GM19463 (cell line): Measurements from ENCODE around the gene GASK1A.

Experiments used
- ATAC-seq: cut with Tn5 transposase; IDR thresholded peaks from one replicate; pipeline ENCODE4 v1.9.1; 2021; ENCODE audit warnings: mild to moderate bottlenecking, moderate library complexity; ENCODE audit not compliant: unreplicated experiment

GASK1A gene

DNA sequence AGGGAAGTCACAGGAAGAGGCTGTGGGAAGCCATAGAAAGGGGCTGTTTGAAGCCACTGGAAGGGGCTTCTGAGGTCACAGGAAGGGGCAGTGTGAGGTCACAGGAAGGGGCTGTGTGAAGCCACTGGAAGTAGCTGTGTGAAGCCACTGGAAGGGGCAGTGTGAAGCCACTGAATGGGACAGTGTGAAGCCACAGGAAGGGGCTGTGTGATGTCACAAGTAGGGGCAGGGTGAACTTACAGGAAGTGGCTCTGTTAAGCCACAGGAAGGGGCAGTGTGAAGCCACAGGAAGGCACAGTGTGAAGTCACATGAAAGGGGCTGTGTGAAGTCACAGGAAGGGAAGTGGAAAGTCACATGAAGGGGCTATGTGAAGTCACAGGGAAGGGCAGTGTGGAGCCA lies 33.1 kb downstream of the GASK1A start:
- no peak for ATAC-seq

DNA sequence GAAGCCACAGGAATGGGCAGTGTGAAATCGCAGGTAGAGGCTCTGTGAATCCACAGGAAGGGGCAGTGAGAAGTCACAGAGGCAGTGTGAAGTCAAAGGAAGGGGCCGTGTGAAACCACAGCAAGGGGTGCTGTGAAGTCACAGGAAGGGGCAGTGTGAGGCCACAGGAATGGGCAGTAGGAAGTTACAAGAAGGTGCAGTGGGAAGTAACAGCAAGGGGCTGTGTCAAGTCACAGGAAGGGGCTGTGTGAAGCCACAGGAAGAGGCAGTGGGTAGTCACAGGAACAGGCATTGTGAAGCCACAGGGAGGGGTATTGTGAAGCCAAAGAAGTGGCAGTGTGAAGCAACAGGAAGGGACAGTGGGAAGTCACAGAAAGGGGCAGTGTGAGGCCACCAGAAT lies 34.1 kb downstream of the GASK1A start:
- ATAC-seq: no peak

- no peak for ATAC-seq
Observed at GRCh38 chr3:43013743-43014155, 34.6 kb downstream of the GASK1A start.

DNA sequence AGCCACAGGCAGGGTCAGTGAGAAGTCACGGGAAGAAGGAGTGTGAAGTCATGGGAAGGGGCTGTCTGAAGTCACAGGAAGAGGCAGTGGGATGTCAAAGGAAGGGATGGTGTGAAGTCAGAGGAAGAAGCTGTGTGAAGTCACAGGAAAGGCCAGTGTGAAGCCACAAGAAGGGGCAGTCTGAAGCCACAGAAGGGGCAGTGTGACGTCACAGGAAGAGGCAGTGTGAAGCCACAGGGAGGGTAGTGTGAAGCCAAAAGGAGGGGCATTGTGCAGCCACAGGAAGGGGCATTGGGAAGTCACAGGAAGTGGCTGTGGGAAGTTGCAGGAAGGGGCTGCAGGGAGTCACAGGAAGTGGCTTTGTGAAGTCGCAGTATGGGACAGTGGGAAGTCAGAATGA lies 35.1 kb downstream of the GASK1A start:
- ATAC-seq: no peak

DNA sequence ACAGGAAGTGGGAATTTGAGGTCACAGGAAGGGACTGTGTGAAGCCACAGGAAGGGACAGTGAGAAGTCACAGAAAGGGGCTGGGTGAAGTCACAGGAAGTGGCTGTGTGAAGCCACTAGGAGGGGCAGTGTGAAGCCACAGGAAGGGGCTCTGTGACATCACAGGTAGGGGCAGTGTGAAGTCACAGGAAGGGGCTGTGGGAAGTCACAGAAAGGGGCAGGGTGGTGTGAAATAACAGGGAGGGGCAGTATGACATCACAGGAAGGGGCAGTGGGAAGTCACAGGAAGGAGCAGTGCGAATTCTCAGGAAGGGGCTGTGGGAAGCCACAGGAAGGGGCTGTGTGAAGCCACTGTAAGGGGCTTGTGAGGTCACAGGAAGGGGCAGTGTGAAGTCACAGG lies 35.8 kb downstream of the GASK1A start:
- ATAC-seq: no peak

- no peak for ATAC-seq
Observed at GRCh38 chr3:43015572-43015971, 36.5 kb downstream of the GASK1A start.

DNA sequence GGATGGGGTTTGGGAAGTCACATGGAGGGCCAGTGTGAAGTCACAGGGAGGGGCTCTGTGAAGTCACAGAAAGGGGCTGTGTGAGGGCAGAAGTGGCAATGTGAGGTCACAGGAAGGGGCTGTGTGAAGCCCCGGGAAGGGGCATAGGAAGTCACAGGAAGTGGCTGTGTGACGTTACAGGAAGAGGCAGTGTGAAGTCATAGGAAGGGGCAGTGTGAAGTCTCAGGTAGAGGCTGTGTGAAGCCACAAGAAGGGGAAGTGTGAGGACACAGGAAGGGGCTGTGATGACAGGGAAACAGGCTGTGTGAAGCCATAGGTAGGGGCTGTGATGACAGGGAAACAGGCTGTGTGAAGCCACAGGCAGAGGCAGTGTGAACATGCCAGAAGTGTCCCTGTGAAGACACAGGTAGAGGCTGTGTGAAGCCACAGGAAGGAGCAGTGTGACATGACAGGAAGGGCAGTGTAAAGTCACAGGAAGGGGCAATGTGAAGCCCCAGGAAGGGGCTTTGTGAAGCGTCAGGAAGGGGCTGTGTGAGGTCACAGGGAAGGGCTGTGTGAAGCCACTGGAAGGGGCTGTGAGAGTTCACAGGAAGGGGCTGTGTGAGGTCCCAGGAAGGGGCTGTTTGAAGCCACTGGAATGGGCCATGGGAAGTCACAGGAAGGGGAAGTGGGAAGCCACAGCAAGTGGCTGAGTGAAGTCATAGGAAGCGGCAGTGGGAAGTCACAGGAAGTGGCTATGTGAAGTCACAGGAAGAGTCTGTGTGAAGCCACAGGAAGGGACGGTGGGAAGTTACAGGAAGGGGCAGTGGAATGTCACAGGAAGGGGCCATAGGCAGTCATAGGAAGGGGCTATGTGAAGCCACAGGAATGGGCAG lies 37.1 kb downstream of the GASK1A start:
- no peak for ATAC-seq

DNA sequence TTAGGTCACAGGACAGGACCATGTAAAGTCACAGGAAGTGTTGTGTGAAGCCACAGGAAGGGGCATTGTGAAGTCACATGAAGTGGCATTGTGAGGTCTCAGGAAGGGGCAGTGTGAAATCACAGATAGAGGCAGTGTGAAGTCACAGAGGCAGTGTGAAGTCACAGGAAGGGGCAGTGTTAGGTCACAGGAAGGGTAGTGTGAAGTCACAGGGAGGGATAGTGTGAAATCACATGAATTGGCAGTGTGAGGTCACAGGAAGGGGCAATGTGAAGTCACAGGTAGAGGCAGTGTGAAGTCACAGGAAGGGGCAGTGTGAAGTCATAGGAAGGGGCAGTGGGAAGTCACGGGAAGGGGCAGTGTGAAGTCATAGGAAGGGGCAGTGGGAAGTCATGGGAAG lies 37.9 kb downstream of the GASK1A start:
- no peak for ATAC-seq

- ATAC-seq: no peak
Observed at GRCh38 chr3:43017593-43018195, 38.6 kb downstream of the GASK1A start.

GRCh38 chr3:43018246-43018645 lies 39.1 kb downstream of the GASK1A start:
- ATAC-seq: no peak

DNA sequence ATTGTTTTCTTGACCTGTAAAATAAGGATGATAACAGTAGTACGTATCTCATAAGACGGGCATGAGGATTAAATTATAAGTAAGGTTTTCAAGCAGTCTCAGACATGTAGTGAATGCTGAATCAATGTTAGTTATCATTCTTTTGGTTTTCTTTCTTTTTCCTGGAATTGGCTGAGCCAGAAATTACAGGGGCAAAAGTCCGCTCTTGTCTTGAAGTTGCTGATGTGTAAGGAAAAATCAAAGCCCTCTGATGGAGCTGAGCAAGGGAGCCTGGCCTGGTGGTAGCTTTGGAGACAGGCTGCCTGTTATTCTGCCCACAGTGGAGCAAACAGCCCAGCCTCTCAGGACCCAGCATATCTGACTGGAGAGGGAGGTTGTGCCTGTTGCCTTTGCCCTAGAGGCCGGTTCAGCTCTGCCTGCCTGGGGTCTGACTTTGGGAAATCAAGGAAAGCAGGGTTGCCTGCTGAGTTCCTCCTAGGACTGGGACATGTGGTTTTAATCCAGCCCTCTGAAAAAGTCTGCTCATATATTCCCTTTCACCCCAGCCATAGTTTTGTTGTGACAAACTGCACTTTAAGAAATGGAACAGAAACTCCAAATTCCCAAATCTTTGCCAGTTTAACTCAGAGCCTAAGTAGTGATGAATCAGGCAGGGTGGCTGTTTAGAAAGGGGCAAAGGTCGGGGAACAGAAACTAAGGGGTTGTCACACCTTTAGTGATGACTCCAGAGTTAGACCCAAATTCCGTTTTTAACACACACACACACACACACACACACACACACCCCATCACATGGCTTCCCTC lies 40.1 kb downstream of the GASK1A start:
- ATAC-seq: no peak

- no peak for ATAC-seq
Observed at GRCh38 chr3:43019826-43020225, 40.7 kb downstream of the GASK1A start.

DNA sequence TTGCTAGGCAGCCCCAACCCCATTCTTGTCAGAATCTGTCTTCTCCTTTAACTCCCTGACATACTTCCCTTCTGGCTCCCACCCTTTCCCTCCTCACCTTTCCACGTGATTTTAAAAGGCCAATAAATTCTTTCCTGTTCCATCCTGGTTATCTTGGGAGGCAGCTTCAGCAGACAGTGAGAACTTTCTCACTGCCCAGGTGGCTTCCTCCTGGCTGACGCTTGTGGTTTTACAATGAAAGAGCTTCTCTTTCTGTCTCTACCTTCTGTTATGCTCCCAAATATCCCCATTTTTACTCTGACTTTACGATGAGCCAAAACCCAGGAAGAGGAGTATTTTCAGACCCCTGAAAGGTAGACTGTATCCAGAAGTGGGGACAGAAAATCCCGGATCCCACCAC lies 42.1 kb downstream of the GASK1A start:
- no peak for ATAC-seq

GRCh38 chr3:43022121-43022520 lies 43.0 kb downstream of the GASK1A start:
- ATAC-seq: no peak

DNA sequence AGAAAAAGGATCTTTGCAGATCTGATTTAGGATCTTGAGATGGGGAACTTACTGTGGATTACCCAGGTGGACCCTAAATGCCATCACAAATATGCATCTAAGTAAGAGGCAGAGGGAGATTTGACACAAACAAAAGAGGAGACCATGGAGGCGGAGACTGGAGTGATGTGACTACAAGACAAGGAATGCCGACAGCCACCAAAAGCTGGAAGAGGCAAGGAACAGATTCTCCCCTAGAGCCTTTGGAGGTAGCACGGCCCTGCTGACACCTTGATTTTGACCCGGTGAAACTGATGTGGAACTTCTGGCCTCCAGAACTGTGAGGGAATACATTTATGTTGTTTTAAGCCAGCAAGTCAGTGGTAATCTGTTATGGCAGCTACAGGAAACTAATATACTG lies 44.0 kb downstream of the GASK1A start:
- ATAC-seq: no peak

- ATAC-seq: no peak
Observed at GRCh38 chr3:43023746-43024145, 44.6 kb downstream of the GASK1A start.

DNA sequence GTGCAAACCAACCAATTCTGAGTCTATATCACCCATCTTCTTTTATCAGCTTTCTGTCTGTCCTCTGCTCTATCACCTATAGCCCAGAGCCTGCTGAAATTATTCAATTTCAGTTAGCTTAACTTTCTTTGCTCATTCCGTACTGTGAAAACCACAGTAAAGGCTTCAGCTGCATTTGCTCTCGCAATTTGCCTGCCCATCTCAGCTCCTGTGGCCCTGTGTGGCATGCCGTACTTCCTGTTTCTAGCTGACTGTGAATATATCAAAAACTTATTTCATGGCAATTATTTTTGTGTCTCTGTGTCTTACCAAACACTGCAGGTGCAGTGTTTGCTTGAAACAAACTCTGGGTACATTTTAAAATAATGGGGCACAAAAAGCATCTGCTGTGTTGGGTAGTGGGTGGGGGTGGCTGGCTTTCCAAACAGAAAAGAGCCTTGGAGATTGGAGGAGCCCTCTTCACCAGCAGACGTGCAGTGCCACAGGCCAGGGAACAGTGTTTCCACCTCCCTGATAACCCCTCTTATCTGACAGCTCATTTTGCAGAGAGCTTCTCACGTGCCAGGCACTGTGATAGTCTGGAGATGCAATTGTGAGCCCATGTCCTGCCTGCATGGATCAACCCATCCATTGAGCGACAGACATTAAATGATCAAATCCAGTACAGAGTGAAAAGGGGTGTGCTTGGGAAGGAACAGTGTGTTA lies 45.2 kb downstream of the GASK1A start:
- ATAC-seq: no peak

GRCh38 chr3:43025423-43025822 lies 46.3 kb downstream of the GASK1A start:
- ATAC-seq: no peak

- ATAC-seq: no peak
Observed at GRCh38 chr3:43028001-43028400, 48.9 kb downstream of the GASK1A start.

GRCh38 chr3:43028678-43029490 lies 49.8 kb downstream of the GASK1A start:
- ATAC-seq: no peak
